Naive thymus-derived CD4-positive, alpha-beta T cell (primary cell): ENCODE measurements around the gene OSBPL9. TPM values are rescaled to one million over a fixed set of nuclear protein-coding genes. Genes with fewer than 3 reads are reported as not detected.

Source experiments
- ATAC-seq: fragments of 150-1000 bp; cut with Tn5 transposase; 2 replicates; pipeline ENCODE4 v1.10.0; 2021; ENCODE audit warnings: mild to moderate bottlenecking, moderate library complexity
- CTCF ChIA-PET: fragments of 350-600 bp; sonication (Branson Sonifier 250); formaldehyde crosslinking; loops from one replicate; lab custom pipeline; 2021; ENCODE audit warnings: antibody characterized with exemption; lab: Charles Lee
- POLR2A ChIA-PET: fragments of 350-600 bp; sonication (Branson Sonifier 250); formaldehyde crosslinking; loops from one replicate; lab custom pipeline; 2021; ENCODE audit warnings: antibody characterized with exemption, inconsistent platforms; lab: Charles Lee
- DNase-seq, 9 donors: peaks; one replicate each; pipeline versions ENCODE4 v3.0.0 to v3.0.0-alpha.2; 2020 to 2022; ENCODE audit warnings: mixed read lengths in 1 of 9
- H3K27ac ChIP-seq: one replicate; pipeline ENCODE4 v1.7.0; 2013; ENCODE audit warnings: mild to moderate bottlenecking, low read depth, low read length, moderate library complexity
- H3K27me3 ChIP-seq, 2 donors: one replicate each; pipeline ENCODE4 v1.7.0; 2013; ENCODE audit warnings: low read length in 2 of 2, mild to moderate bottlenecking in 2 of 2, moderate library complexity in 2 of 2; ENCODE audit not compliant: control insufficient read depth in 2 of 2, insufficient read depth in 2 of 2
- H3K36me3 ChIP-seq, 3 experiments: 1 replicate in 2 of 3; 2 replicates in 1 of 3; pipeline ENCODE4 v1.7.0; 2013; ENCODE audit warnings: low read length in 3 of 3, mild to moderate bottlenecking in 3 of 3, moderate library complexity in 1 of 3; ENCODE audit not compliant: insufficient read depth in 3 of 3, control insufficient read depth in 2 of 3
- H3K4me1 ChIP-seq, 2 donors: one replicate each; pipeline ENCODE4 v1.7.0; 2013; ENCODE audit warnings: low read length in 2 of 2, mild to moderate bottlenecking in 2 of 2, moderate library complexity in 1 of 2; ENCODE audit not compliant: control insufficient read depth in 2 of 2, insufficient read depth in 2 of 2
- H3K4me3 ChIP-seq: 2 replicates; pipeline ENCODE4 v1.7.0; 2013; ENCODE audit warnings: mild to moderate bottlenecking, low read length
- H3K9me3 ChIP-seq, 3 experiments: 1 replicate in 2 of 3; 2 replicates in 1 of 3; pipeline ENCODE4 v1.7.0; 2013; ENCODE audit warnings: low read length in 3 of 3; ENCODE audit not compliant: control insufficient read depth in 2 of 3
- H3K27ac Mint-ChIP-seq, 9 donors: one replicate each; pipeline ENCODE4 v1.8.0; 2020 to 2022; ENCODE audit warnings: mixed read lengths in 9 of 9, mild to moderate bottlenecking in 8 of 9, moderate library complexity in 5 of 9, inconsistent platforms in 2 of 9
- H3K27me3 Mint-ChIP-seq, 5 donors: one replicate each; pipeline ENCODE4 v1.8.0; 2021 to 2022; ENCODE audit warnings: mixed read lengths in 5 of 5, mild to moderate bottlenecking in 1 of 5
- H3K36me3 Mint-ChIP-seq, 5 donors: one replicate each; pipeline ENCODE4 v1.8.0; 2020 to 2022; ENCODE audit warnings: mixed read lengths in 5 of 5, mild to moderate bottlenecking in 3 of 5, inconsistent platforms in 1 of 5
- H3K4me1 Mint-ChIP-seq, 7 donors: one replicate each; pipeline ENCODE4 v1.8.0; 2020 to 2022; ENCODE audit warnings: mixed read lengths in 7 of 7, mild to moderate bottlenecking in 3 of 7, inconsistent platforms in 1 of 7
- H3K4me3 Mint-ChIP-seq, 10 donors: one replicate each; pipeline ENCODE4 v1.8.0; 2020 to 2022; ENCODE audit warnings: mild to moderate bottlenecking in 10 of 10, mixed read lengths in 10 of 10, moderate library complexity in 6 of 10, inconsistent platforms in 2 of 10
- H3K9me3 Mint-ChIP-seq, 11 donors: one replicate each; pipeline ENCODE4 v1.8.0; 2020 to 2022; ENCODE audit warnings: mixed read lengths in 11 of 11, mild to moderate bottlenecking in 4 of 11, inconsistent platforms in 1 of 11, moderate library complexity in 1 of 11
- intact Hi-C, 2 donors: fragments of 100-400 bp; cut with micrococcal nuclease; formaldehyde crosslinking; loops; one replicate each; pipeline ENCODE4 v1.15.1; 2023
- polyA plus RNA-seq, 2 donors: library from polyadenylated mRNA; unstranded; fragments of 300-500 nt; fragmentation: Illumina TruSeq; gene quantifications; one replicate each; pipeline ENCODE4 v1.2.3, GENCODE V29; 2021
- total RNA-seq, 6 experiments: library from RNA in 5 of 6; stranded (reverse) in 5 of 6; gene quantifications; 1 replicate in 5 of 6; 2 replicates in 1 of 6; pipeline ENCODE4 v1.2.3 and lab custom pipeline; 2021 to 2026

Gene OSBPL9
- total and polyA plus RNA-seq, 7 experiments from 2014 or later, result 44.5 to 63.2 (median 46.6) TPM

DNA sequence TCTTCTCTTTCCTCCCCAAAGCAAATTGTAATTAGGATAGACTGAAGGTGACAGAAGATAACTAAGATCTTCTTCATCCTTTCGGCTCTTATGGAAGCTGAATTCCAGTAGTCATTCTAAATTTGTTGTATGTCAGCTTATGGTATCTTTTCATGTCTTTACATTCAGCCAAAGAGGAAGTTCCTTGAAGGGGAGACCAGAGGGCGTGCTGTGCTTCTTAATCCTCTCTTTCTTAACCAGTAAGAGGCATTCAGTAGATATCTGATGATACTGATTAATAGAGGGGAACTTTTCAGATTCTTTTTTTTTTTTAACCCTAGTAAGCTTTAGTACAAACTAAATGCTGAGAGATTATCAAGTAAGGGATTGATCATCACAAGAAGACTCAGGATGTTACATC lies 102.3 kb downstream of the OSBPL9 start:
- CTCF ChIA-PET, result interaction anchor here (0.7 to 0.9 kb wide), 2 partner anchors 9 to 343 kb away, joined by 3 to 4 read pairs; no protein-coding TSS in a partner anchor
- no peak overlapping the region for H3K27ac Mint-ChIP-seq

DNA sequence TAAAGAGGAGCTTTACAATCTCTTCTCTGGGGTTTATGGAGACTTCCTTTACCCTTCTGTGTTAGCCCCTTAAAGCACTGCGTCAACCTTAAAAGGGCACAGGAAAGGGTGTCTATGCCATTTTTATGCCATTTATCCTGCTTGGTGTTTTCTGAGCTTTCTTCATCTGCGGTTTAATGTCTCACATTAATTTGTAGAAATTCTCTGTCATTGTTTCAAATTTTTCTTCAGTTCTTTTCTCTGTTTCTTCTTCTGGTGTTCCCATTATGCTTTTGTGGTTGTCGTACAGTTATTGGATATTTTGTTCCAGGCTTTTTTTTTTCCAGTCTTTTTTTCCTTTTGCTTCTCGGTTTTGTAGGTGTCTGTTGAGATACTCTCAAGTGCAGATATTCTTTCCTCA lies 107.9 kb downstream of the OSBPL9 start:
- Histone ChIP-seq H3K4me1 (peaks cover 10 to 11% of the 10 kb centered on the region in 2 donors), H3K27me3 (no peaks in the 10 kb centered on the region), H3K9me3 (no peaks in the 10 kb centered on the region), H3K4me3 (no peak overlapping the region), H3K36me3 (peaks cover 0 to 7% (median 0%) of the 10 kb centered on the region in 3 experiments), H3K27ac (no peak overlapping the region)
- Mint-ChIP-seq H3K36me3 (peaks cover 0 to 8% (median 3%) of the 10 kb centered on the region in 5 donors), H3K27me3 (no peaks in the 10 kb centered on the region), H3K4me1 (peaks cover 13 to 24% (median 18%) of the 10 kb centered on the region in 7 donors), H3K9me3 (peaks cover 0 to 3% (median 0%) of the 10 kb centered on the region in 11 donors), H3K27ac (no peak overlapping the region), H3K4me3 (no peak overlapping the region)
- CTCF ChIA-PET, result no interaction called here
- no peak for DNase-seq
- POLR2A ChIA-PET, result interaction anchor here (0.5 kb wide), 1 partner anchor 1148 kb away, joined by 3 read pairs; no protein-coding TSS in a partner anchor
- intact Hi-C loops, result loop anchor here (5.0 to 10.0 kb wide), 3 partner anchors 157 to 760 kb away; partner anchors contain the start of genes FAF1 (in 1 of the 2) and RNF11 (in 1 of the 2)
- ATAC-seq, result no peak

More for the DNA sequence above, 102.3 kb downstream of the OSBPL9 start:
- H3K36me3 ChIP-seq, result peaks cover 0 to 4% (median 0%) of the 10 kb centered on the region in 3 experiments
- no peaks in the 10 kb centered on the region for H3K4me1 ChIP-seq
- DNase-seq, result no peak
- ATAC-seq, result no peak
- H3K4me3 Mint-ChIP-seq, result no peak overlapping the region
- H3K9me3 Mint-ChIP-seq, result peaks cover 0 to 4% (median 0%) of the 10 kb centered on the region in 11 donors
- no peak overlapping the region for H3K27ac ChIP-seq
- intact Hi-C loops, result no loop called here
- H3K27me3 Mint-ChIP-seq, result no peaks in the 10 kb centered on the region
- no peaks in the 10 kb centered on the region for H3K27me3 ChIP-seq
- H3K4me1 Mint-ChIP-seq, result peaks cover 8 to 18% (median 9%) of the 10 kb centered on the region in 7 donors
- H3K9me3 ChIP-seq, result no peaks in the 10 kb centered on the region
- POLR2A ChIA-PET, result interaction anchor here (0.6 kb wide), 2 partner anchors 247 to 374 kb away, joined by 3 read pairs; no protein-coding TSS in a partner anchor
- peaks cover 0 to 42% (median 27%) of the 10 kb centered on the region in 5 donors for H3K36me3 Mint-ChIP-seq
- no peak overlapping the region for H3K4me3 ChIP-seq

DNA sequence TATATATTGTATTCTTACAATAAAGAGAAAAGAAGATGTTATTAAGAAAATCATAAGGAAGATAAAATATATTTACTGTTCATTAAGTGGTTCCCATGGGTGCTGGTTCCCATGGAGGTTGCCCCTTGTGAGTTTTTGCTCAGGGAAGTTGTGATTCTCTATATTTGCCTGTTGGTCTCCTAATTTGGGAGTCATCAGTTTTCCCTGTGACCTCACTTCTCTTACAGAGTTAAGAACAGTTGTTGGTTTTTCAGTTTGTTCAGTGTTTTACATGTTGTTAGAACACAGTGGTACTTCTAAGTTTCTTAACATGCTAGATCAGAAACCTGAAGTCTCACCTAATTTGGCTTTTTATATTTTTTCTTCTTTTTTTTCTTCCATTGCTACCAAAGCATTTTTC lies 109.2 kb downstream of the OSBPL9 start:
- no peak overlapping the region for H3K27ac Mint-ChIP-seq
- Histone ChIP-seq H3K36me3 (peaks cover 0 to 7% (median 0%) of the 10 kb centered on the region in 3 experiments), H3K9me3 (no peaks in the 10 kb centered on the region), H3K27me3 (no peaks in the 10 kb centered on the region), H3K4me1 (peaks cover 10 to 11% of the 10 kb centered on the region in 2 donors), H3K4me3 (no peak overlapping the region), H3K27ac (no peak overlapping the region)
- H3K9me3 Mint-ChIP-seq, result peaks cover 0 to 3% (median 0%) of the 10 kb centered on the region in 11 donors
- no peaks in the 10 kb centered on the region for H3K27me3 Mint-ChIP-seq
- H3K4me3 Mint-ChIP-seq, result no peak overlapping the region
- DNase-seq (no peak), ATAC-seq (no peak)
- POLR2A ChIA-PET, result no interaction called here
- CTCF ChIA-PET, result no interaction called here
- H3K4me1 Mint-ChIP-seq, result peaks cover 19 to 31% (median 26%) of the 10 kb centered on the region in 7 donors
- H3K36me3 Mint-ChIP-seq, result peaks cover 0 to 5% (median 0%) of the 10 kb centered on the region in 5 donors
- intact Hi-C loops, result loop anchor here (5.0 to 10.0 kb wide), 3 partner anchors 159 to 761 kb away; partner anchors contain the start of genes FAF1 (in 1 of the 2) and RNF11 (in 1 of the 2)

DNA sequence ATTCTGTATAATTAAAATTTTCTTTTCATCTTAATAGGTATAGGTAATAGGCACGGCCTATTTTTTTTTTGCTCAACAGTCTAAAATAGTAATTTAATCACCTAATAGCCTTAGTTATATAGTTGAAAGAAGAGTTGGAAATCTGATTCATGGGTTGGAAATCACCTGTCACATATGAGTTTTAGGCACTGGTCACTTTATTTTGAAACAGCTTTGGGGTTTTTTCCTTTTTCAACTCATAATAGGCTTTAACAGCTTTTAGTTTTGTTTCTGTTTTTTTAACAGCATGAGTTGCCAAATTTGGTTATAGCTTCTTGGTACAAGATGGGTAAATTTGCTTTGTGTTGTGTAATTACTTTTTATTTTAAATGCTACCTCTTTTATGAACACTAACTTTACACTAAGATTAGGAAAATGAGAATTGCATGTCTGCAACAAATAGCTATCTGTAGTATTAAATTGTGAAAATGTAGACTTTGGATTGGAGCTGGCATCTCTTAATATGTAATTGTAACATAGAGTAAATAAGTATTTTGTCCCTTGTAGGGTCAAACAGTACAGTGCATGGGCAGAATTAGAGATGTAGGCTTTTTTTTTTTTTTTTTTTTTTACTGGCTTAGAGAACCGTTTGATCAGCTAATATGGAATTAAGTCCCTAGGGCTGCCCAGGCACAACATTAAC lies 109.8 kb downstream of the OSBPL9 start:
- ATAC-seq (no peak), DNase-seq (no peak)
- H3K9me3 Mint-ChIP-seq, result peaks cover 0 to 3% (median 0%) of the 10 kb centered on the region in 11 donors
- no peaks in the 10 kb centered on the region for H3K27me3 Mint-ChIP-seq
- no peaks in the 10 kb centered on the region for H3K27me3 ChIP-seq
- peaks cover 19 to 33% (median 26%) of the 10 kb centered on the region in 7 donors for H3K4me1 Mint-ChIP-seq
- CTCF ChIA-PET, result interaction anchor here (0.6 kb wide), 1 partner anchor 450 kb away, joined by 3 read pairs; no protein-coding TSS in a partner anchor
- peaks cover 10 to 11% of the 10 kb centered on the region in 2 donors for H3K4me1 ChIP-seq
- peaks cover 0 to 7% (median 0%) of the 10 kb centered on the region in 3 experiments for H3K36me3 ChIP-seq
- H3K36me3 Mint-ChIP-seq, result peaks cover 0 to 5% (median 0%) of the 10 kb centered on the region in 5 donors
- H3K9me3 ChIP-seq, result no peaks in the 10 kb centered on the region
- H3K27ac ChIP-seq, result no peak overlapping the region
- intact Hi-C loops, result loop anchor here (5.0 to 10.0 kb wide), 3 partner anchors 159 to 762 kb away; partner anchors contain the start of genes FAF1 (in 1 of the 2) and RNF11 (in 1 of the 2)
- POLR2A ChIA-PET, result interaction anchor here (0.6 kb wide), 1 partner anchor 81 kb away, joined by 3 read pairs; no protein-coding TSS in a partner anchor
- no peak overlapping the region for H3K4me3 Mint-ChIP-seq
- no peak overlapping the region for H3K4me3 ChIP-seq
- no peak overlapping the region for H3K27ac Mint-ChIP-seq

DNA sequence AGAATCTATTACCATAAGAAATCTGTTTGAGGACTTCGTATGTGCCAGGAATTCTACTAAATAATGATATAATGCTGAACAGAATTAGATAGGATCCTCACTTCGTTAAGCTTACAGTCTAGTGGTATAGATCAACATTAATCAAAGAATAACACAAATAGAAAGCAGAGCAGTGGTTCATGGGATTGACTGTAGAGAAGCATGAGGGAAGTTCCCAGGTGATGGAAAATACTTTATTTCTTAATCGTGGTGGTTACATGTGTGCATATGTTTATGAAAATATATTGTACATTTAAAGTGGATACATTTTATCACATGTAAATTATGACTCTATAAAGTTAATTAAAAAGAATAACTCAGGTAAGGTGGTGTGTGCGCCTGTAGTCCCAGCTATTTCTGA lies 110.5 kb downstream of the OSBPL9 start:
- Mint-ChIP-seq H3K4me3 (peak overlapping the region in 5 of 10 donors; percentile 55 to 94 (median 88)), H3K36me3 (peaks cover 0 to 5% (median 0%) of the 10 kb centered on the region in 5 donors), H3K27me3 (no peaks in the 10 kb centered on the region), H3K4me1 (peaks cover 19 to 39% (median 32%) of the 10 kb centered on the region in 7 donors), H3K27ac (peak overlapping the region in 3 of 9 donors; percentile 9 to 89 (median 77)), H3K9me3 (peaks cover 0 to 1% (median 0%) of the 10 kb centered on the region in 11 donors)
- ATAC-seq (no peak), DNase-seq (no peak)
- ChIA-PET CTCF (interaction anchor here (0.6 kb wide), 1 partner anchor 450 kb away, joined by 3 read pairs; no protein-coding TSS in a partner anchor), POLR2A (no interaction called here)
- Histone ChIP-seq H3K4me3 (no peak overlapping the region), H3K27me3 (no peaks in the 10 kb centered on the region), H3K9me3 (no peaks in the 10 kb centered on the region), H3K27ac (no peak overlapping the region), H3K36me3 (peaks cover 0 to 7% (median 0%) of the 10 kb centered on the region in 3 experiments), H3K4me1 (peaks cover 10 to 11% of the 10 kb centered on the region in 2 donors)
- intact Hi-C loops, result loop anchor here (5.0 to 10.0 kb wide), 3 partner anchors 160 to 763 kb away; partner anchors contain the start of genes FAF1 (in 1 of the 2) and RNF11 (in 1 of the 2)

DNA sequence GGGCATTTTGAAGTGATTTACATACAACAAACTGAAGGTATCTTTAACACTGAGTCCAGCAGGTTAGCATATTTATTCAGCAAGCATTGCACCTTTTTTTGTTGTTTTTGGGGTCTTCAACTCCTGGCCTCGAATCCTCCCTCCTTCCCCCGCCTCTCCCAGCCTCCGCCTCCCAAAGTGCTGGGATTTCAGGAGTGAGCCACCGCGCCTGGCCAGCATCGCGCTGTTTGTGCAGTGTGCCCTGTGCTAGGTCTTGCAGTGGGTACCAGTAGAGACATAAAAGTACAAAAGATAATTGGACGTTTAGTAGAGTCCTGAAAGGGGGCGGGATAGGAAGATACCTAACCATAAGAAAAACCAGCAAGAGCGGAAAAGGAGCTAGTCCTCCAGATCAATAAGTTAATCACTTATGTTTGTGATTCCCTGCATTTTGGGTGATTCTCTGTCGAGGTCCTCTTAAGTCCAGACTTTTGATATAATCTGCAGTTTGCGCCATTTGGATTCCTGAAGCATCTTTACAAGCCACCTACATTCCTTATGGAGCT lies 111.8 kb downstream of the OSBPL9 start:
- Histone ChIP-seq H3K27ac (peak overlapping the region; percentile 78), H3K4me1 (peaks cover 11 to 19% of the 10 kb centered on the region in 2 donors), H3K36me3 (peaks cover 0 to 7% (median 0%) of the 10 kb centered on the region in 3 experiments), H3K4me3 (peak overlapping the region; percentile 87), H3K27me3 (no peaks in the 10 kb centered on the region), H3K9me3 (no peaks in the 10 kb centered on the region)
- H3K27me3 Mint-ChIP-seq, result no peaks in the 10 kb centered on the region
- no peak for DNase-seq
- no peak for ATAC-seq
- peak overlapping the region; percentile 88 to 94 (median 92) for H3K4me3 Mint-ChIP-seq
- no peaks in the 10 kb centered on the region for H3K9me3 Mint-ChIP-seq
- CTCF ChIA-PET, result no interaction called here
- H3K4me1 Mint-ChIP-seq, result peaks cover 17 to 50% (median 42%) of the 10 kb centered on the region in 7 donors
- peaks cover 0 to 5% (median 0%) of the 10 kb centered on the region in 5 donors for H3K36me3 Mint-ChIP-seq
- peak overlapping the region; percentile 77 to 93 (median 89) for H3K27ac Mint-ChIP-seq
- intact Hi-C loops, result loop anchor here (1.0 to 10.0 kb wide), 10 partner anchors 41 to 764 kb away; partner anchors contain the start of genes OSBPL9 (in 2 of the 2), BTF3L4 (in 1 of the 2), EPS15 (in 1 of the 2) and FAF1 (in 1 of the 2)
- POLR2A ChIA-PET, result interaction anchor here (0.8 to 2.2 kb wide), 4 partner anchors 10 to 151 kb away, joined by 3 to 9 read pairs (median 4); partner anchors contain the start of gene NRDC
